Brain microvascular endothelial cell (primary cell): ENCODE results near the gene RASSF9.

Source experiments
- DNase-seq: peaks from one replicate; pipeline ENCODE4 v3.0.0-alpha.2; 2020
- H3K27ac ChIP-seq: fragments of 250-450 bp; sonication (Bioruptor Pico); 2 replicates; pipeline ENCODE4 v1.5.1; 2020; ENCODE audit warnings: mild to moderate bottlenecking, moderate library complexity
- H3K27me3 ChIP-seq: fragments of 250-450 bp; sonication (Bioruptor Pico); replicated peaks from 2 replicates; pipeline ENCODE4 v1.5.1; 2020; ENCODE audit warnings: mild to moderate bottlenecking
- H3K36me3 ChIP-seq: fragments of 250-450 bp; sonication (Bioruptor Pico); replicated peaks from 2 replicates; pipeline ENCODE4 v1.5.1; 2020; ENCODE audit warnings: mild to moderate bottlenecking
- H3K4me3 ChIP-seq: 2 replicates; pipeline ENCODE4 v1.5.1; 2011; ENCODE audit warnings: low read depth, mild to moderate bottlenecking, control low read depth, low read length, moderate library complexity
- in situ Hi-C: cut with HindIII; loops from 2 replicates; pipeline ENCODE4 v1.10.0; 2017; ENCODE audit warnings: low sequenced_read_pairs, low pct_ligation_motif_present
- TF ChIP-seq, protein P1 (sequence below): IDR thresholded peaks from 2 replicates; pipeline ENCODE4 v1.5.1; 2011; ENCODE audit warnings: low read depth, mild to moderate bottlenecking, moderate library complexity, low read length, control low read depth, inconsistent platforms; ENCODE audit errors: missing control alignments

RASSF9 gene

GRCh38 chr12:85759623-85760022, 76.6 kb downstream of the RASSF9 start:
- TF ChIP-seq, protein P1, sequence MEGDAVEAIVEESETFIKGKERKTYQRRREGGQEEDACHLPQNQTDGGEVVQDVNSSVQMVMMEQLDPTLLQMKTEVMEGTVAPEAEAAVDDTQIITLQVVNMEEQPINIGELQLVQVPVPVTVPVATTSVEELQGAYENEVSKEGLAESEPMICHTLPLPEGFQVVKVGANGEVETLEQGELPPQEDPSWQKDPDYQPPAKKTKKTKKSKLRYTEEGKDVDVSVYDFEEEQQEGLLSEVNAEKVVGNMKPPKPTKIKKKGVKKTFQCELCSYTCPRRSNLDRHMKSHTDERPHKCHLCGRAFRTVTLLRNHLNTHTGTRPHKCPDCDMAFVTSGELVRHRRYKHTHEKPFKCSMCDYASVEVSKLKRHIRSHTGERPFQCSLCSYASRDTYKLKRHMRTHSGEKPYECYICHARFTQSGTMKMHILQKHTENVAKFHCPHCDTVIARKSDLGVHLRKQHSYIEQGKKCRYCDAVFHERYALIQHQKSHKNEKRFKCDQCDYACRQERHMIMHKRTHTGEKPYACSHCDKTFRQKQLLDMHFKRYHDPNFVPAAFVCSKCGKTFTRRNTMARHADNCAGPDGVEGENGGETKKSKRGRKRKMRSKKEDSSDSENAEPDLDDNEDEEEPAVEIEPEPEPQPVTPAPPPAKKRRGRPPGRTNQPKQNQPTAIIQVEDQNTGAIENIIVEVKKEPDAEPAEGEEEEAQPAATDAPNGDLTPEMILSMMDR, result no peak
- in situ Hi-C loops, result no loop called here
- no peak overlapping the region for H3K27ac ChIP-seq

DNA sequence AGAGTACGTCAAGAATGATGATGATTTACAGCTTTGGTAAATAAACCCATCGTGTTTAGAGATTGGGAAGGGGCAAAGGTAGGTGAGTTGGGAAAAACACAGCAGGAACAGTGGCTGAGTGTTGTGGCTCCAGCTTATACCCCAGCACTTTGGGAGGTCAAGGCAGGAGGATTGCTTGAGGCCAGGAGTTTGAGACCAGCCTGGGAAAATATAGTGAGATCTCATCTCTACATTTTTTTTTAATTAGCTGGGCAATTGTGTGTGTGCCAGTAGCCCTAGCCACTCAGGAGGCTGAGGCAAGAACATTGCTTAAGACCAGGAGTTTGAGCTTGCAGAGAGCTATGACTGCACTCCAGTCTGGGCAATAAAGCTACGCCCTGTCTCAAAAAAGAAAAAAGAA, 77.1 kb downstream of the RASSF9 start:
- in situ Hi-C loops, result no loop called here
- Histone ChIP-seq H3K27ac (no peak overlapping the region), H3K27me3 (no peaks in the 10 kb centered on the region), H3K36me3 (no peaks in the 10 kb centered on the region), H3K4me3 (no peak overlapping the region)
- DNase-seq, result no peak
- TF ChIP-seq, protein P1, result no peak

More at GRCh38 chr12:85759623-85760022, 76.6 kb downstream of the RASSF9 start:
- no peaks in the 10 kb centered on the region for H3K36me3 ChIP-seq
- H3K27me3 ChIP-seq, result no peaks in the 10 kb centered on the region
- H3K4me3 ChIP-seq, result no peak overlapping the region
- no peak for DNase-seq

DNA sequence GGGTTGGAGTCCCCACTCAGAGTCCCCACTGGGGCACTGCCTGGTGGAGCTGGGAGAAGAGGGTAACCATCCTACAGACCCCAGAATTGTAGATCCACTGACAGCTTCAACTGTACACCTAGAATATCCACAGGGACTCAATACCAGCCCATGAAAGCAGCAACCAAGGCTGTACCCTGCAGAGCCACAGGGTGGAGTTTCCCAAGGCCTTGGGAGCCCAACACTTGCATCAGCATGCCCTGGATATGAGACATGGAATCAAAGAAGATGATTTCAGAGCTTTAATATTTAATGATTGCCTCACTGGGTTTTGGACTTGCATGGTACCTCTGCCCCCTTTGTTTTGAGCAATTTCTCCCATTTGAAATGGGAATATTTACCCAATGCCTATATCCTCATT, 80.4 kb downstream of the RASSF9 start:
- in situ Hi-C loops, result no loop called here
- DNase-seq, result peak; percentile 7
- no peaks in the 10 kb centered on the region for H3K36me3 ChIP-seq
- H3K4me3 ChIP-seq, result no peak overlapping the region
- H3K27ac ChIP-seq, result no peak overlapping the region
- H3K27me3 ChIP-seq, result no peaks in the 10 kb centered on the region
- TF ChIP-seq, protein P1, result peak; percentile 27
